GM12801 (cell line): ENCODE data around the gene VSTM4.

Source experiments
- CTCF ChIP-seq: IDR thresholded peaks from one replicate; pipeline ENCODE4 v1.5.1; 2011; ENCODE audit warnings: control low read depth; ENCODE audit not compliant: insufficient read length; ENCODE audit errors: extremely low read depth

Gene VSTM4

DNA sequence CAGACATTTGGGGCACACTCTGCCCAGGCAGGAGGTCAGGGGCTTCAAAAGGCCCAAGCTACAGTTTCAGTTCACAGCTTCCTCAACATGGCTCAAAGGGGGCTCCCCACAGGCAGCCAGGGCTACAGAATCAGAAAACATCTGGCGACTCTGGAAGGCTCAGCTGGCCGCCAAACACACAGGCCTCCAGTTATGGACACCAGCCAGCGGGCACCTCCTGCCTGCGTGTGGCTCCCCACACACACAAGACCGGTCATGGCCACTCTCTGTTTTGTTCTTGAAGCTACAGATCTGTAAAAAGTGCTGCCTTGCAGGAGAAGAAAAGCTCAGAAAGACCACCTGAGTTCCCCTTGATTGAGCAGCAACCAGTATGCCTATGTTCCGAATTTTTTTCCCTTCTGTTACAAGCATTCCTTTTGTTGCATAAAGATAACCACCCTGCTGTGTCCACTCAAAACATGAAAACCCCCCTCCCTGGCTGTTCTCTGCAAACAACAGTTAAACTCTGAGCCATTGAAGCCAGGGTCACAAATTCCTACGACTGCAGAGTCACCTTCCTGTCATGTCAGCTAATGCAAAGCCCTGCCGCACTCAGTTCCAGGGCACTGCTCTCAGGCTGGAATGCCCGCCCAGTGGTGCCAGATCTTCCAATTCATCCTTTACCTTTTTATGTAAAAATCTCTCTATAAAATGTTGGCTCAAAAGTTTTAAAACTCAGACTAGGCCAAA lies 33.6 kb downstream of the VSTM4 start:
- no peak for TF ChIP-seq CTCF

GRCh38 chr10:49080965-49081364 lies 34.4 kb downstream of the VSTM4 start:
- no peak for TF ChIP-seq CTCF

- TF ChIP-seq CTCF, result no peak
Observed at GRCh38 chr10:49080071-49080470, 35.3 kb downstream of the VSTM4 start.

DNA sequence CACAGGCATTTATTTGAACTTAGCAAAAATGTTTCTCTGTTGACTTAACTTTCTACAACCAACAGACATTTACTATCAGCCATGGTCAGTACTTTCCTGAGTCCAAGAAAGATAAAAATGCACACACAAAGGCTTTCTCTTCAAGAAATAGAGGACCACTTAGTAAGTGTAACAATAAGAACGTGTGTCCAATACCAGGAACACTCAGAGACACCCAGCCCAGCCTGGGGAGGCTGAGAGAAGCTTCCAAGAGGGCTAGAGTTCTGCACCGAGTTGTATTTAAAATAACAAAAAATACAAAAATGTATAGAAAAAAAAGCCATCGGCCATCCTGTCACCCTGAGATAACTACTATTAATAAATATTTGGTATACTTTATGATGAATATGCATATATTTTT lies 35.8 kb downstream of the VSTM4 start:
- TF ChIP-seq CTCF, result no peak

DNA sequence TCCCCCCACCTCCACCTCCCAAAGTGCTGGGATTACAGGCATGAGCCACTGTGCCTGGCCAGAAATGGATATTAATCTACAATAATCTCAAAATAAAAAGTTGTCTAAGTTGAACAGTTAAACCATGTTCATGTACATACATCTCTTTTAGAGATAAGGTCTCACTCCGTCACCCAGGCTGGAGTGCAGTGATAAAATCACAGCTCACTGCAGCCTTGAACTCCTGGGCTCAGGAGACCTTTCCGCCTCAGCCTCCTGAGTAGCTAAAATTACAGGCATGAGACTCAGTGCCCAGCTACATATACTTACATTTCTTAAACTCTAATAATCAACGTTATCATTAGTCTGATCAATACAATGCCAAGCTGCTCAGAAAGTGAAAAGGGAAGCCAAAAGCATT lies 36.2 kb downstream of the VSTM4 start:
- no peak for TF ChIP-seq CTCF

DNA sequence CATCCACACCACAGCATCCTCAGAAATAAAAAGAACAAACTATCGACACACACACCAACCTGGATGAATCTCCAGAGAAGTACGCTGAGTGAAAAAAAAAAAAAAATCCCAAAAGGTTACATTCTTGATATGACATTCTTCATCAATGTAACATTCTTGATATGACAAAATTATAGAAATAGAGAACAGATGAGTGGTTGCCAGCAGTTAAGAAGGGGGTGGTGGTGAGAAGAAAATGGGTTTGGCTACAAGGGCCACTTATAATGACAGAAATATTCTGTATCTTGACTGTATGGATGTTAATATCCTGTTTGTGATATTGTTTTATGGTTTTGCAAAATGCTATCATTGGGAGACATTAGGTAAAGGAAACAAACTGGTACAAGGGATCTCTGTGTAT lies 36.9 kb downstream of the VSTM4 start:
- TF ChIP-seq CTCF, result no peak

DNA sequence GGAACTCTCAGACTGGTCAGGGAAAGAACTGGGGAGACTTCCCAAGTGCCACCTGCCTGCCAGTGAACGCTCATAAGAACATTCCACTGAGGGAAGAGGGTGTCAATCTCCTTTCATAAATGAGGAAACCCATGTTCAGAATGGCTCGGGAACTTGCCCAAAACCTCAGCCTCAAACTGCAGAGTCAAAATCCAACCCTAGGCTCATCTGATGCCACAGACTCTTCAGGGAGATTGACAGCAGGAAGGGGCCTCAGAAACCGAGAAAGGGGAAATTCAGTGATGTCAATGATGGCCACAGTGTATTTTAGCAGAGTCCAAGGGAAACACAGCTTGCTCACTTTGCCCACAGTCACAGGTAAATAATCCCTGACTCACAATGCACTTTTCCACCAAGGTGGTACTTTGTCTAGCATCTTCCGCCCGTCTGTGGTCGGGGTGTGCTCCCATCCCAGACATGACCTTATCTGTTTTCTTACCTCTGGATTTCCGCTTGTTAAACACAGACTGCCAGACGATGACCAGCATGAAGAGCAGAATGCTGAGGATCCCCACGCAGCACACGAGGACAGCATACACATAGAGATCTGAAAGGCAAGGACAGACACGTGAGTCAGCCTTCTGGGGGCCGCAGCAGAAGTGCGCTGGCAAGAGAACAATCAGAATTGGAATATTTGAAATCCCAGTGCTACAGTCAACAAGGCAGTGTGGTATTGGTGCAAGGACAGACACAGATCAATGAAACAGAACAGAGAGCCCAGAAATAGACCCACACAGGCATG lies 38.4 kb downstream of the VSTM4 start:
- no peak for TF ChIP-seq CTCF
